GM21529 (cell line): ENCODE measurements around the gene AKAP3.

ENCODE experiments used
- ATAC-seq: cut with Tn5 transposase; IDR thresholded peaks from one replicate; pipeline ENCODE4 v1.9.1; 2021; ENCODE audit not compliant: unreplicated experiment

Gene AKAP3

DNA sequence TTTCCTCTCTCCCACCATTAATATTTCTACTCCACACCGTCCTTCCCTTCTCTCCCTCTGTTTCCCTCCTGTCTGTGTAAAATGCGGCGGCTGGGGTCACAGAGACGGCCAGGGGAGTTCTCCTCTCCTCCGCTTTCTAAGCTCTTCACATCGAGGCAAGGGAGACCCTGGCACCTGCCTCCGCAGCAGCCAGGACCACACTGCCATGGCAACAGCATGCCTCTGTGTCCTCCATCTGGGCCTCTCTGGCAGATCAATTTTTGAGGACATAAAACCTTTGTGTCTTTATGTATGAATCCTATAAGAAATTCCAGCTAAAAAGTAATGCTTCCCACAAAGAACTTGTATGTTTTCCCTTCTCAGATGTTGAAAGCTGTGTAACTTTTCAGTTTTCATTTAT is 45.4 kb downstream of the AKAP3 start:
- no peak for ATAC-seq

DNA sequence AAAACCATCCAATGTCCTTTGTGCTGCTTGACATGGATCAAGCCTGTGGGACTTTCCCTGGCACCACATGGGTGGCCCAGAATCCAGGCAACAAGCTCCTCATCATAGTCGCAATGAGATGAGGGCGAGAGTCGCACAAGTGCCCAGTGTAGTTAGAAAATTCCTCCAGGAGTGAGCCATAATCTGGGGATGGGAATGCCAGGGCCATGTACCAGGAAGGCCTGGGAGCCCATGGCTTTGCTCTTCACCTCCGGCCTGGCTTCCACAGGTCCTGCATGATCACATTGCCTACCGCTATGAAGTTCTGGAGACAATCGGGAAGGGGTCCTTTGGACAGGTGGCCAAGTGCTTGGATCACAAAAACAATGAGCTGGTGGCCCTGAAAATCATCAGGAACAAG is 53.0 kb downstream of the AKAP3 start:
- no peak for ATAC-seq

DNA sequence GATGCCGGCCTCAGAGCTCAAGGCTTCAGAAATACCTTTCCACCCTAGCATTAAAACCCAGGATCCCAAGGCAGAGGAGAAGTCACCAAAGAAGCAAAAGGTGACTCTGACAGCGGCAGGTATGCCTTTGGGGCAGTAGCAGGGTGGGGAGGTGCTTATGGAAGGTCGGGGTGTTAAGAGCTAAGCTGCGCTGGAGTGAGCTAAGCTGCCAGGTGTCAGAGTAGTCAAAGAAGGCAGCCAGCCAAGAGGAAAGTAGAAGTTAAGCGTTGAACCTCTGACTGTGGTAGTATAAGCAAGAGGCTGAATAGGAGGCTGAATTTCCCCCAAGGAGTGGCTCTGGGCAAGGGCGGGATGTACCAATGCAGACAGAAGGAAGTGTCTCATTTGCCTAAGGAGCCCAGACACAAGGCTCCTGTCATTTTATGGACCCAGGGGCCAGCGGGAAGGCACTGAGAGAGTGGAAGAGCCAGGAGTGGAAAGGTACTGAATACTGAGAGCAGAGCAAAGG is 57.6 kb downstream of the AKAP3 start:
- no peak for ATAC-seq

DNA sequence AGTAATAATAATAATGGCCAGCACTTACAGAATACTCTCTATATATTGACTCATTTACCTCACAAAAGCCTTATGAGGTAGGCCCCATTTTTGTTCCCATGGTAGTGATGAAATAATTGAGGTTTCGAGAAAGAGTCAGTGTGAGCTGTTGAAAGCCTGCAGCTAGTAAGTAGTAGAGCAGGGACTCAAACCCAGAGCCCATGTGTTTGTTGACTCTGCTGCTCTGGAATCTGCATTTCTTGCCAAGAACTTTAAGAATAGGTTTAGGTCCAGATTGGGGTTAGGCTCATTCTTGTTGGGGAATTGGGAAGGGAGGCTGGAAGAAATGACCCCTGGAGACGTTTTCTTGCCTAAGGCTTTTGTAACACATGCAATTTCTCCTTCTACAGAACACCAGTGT is 58.9 kb downstream of the AKAP3 start:
- ATAC-seq: no peak

DNA sequence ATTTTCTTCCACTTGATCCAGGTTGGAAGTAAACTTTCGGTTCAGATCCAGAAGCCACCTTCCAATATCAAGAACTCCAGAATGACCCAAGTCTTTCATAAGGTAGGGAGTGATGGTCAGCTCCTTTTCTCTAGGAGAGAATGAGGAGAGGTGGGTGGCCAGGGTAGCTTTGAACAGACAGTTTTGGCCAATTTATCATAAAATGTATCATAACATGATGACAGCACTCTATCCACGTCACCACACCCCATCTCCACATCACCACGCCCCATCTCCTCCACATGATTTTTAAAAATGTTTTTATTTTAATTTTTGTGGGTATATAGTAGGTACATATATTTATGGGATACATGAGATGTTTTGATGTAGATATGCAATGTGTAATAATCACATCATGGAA is 59.9 kb downstream of the AKAP3 start:
- ATAC-seq: no peak

DNA sequence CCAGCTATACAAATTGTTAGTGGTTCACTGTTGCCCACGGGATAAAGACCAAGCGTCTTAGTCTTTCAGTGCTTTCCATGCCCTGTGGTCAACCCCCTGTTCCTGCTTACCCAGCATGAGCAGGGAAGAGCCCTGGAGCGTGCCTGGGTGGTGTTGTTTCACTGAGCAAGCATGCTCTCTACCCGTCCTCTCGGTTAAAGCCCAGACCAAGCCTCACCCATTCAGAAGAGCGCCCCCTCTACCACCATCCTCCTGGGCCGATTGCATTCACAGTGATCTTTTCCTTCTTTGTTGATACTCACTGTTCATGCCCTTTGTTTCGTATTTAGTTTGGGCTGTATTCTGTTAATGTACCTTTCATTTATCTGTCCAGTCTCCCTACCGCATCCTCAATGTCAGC is 61.7 kb downstream of the AKAP3 start:
- no peak for ATAC-seq

DNA sequence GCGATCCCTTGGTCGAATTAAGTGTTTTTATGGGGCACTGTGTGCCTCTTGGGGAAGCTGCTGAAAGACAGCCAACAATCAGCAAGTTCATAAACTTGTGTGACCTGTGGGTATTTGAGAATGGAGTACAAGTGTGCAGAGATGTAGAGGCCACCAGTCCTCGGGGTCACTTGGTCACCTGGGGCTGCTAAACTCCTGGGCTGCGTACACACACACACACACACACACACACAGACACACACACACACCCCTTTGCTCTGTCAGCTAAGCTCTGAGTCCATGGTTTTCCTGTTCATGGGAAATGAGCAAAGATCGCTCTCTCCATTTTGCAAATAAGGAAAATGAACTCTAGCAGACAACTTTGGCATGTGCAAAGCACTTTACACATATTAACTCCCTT is 62.4 kb downstream of the AKAP3 start:
- ATAC-seq: no peak

DNA sequence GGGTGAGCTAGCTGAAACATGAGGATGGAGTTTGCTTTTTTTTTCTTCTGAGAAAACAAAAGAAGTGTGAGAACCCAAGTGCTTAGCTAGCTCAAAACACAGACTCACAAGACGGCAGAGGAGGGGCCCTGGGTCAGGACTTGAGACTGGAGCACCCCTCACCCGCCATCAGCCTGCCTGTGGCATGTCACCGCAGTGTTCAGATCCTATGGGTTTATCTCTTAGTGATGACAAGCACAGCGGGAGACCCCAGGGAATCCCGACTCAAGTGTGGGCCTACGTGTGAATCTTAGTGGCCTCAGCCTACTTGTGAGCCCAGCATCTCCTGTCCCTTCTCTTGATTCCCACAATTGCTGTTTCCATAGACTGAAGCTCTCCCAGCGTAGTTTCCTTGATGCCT is 64.0 kb downstream of the AKAP3 start:
- no peak for ATAC-seq

DNA sequence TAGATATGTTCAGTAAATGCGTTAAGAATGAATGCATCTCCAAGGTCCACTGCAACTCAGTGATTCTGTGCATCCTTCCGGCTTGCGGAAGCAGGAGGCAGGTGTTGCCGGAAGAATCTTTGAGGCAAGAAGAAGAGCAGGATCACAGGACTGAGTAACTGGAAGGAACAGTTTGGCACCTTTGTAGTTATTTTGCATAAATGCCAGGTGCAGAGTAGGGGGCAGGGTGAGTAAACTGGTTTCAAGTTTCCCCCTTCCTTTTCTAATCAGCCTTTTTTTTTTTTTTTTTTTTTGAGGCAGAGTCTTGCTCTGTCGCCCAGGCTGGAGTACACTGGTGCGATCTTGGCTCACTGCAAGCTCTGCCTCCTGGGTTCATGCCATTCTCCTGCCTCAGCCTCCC is 64.6 kb downstream of the AKAP3 start:
- ATAC-seq: no peak

DNA sequence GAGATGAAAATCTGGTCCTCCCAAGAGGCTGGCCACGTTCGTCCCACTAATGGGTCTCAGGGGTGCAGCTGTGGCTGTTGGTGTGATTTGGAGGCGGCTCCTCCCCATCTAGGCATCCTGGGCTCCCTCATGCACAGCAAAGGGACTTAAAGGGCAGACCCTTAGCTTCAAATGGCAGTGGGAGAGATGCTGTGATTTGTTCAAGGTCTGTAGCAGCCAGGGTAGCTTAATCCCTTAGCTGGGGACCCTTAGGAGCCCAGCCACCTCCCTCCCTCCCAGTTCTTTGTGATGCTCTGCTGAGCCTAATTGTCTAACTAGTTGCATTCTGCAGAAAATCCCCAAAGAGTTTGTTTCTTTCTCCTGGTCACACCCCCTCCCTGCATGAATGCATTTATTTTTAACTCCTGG is 68.6 kb downstream of the AKAP3 start:
- no peak for ATAC-seq

DNA sequence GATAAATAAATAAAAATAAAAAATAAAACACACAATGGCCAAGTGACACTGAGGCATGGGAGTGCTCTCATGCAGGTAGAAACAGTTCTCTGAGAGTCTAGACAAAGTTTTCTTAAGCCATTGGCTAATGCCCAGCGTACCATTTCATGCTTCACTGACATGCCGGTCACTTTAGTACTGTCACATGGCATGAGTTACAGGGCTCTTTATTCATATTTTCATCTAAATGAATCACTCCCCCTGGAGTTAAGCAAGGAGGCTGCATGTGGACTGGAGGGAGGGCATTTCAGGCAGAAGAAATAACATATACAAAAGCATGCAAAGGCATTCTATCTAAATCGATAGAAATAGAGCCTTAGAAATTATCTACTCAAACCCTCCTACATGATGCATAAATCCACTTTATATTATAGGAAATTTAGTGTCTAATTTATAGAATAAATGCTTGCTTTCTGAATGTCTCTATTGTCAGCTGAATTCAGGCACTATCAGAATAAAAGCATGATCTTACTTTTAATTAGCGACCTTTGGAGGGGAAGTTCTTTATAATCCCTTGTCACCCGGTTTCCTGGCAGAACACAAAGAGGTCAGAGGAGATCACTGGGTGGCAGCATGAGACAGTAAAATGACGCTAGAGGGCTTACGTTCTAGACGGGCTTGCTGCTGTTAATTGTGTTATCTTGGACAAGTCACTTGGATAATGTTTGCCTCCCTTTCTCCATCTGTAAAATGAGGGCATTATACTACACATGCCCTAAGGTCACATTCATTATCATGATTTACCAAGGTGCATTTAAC is 69.3 kb downstream of the AKAP3 start:
- no peak for ATAC-seq

DNA sequence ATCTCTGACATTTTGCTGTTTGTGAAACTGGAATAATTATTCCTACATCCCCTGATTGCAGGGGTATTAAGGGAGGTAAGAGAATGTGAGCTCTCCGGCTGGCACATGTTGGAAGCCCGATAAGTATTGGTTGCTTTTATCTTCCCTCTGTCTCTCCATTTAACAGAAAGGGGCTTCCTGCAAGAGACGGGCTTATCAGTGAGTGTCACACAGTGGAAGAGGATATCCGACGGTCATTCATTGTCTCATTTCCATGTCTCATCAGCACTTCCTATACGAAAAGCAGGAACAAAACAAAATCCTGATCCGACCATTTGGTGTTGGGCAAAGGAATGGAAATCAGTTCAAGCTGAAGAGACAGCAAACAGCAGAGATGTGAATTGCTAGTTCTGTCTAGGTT is 76.2 kb downstream of the AKAP3 start:
- no peak for ATAC-seq

DNA sequence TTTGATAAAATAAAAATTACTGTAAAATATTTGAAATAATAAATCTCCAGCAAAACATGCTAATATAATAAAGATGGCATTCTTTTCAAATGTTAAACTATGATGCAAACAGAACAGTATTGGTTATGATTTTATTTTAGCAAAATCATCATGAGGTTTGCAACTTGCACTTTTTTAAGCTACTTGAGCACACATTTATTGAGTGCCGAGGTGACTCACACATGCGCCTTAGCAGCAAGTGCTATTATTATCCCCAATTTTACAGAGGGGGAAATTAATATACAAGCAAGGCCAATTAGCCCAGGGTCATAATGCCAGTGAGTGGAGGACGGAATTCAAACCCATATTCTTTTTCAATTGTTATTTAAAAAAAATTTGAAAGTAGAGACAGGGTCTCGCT is 79.6 kb downstream of the AKAP3 start:
- ATAC-seq: no peak

DNA sequence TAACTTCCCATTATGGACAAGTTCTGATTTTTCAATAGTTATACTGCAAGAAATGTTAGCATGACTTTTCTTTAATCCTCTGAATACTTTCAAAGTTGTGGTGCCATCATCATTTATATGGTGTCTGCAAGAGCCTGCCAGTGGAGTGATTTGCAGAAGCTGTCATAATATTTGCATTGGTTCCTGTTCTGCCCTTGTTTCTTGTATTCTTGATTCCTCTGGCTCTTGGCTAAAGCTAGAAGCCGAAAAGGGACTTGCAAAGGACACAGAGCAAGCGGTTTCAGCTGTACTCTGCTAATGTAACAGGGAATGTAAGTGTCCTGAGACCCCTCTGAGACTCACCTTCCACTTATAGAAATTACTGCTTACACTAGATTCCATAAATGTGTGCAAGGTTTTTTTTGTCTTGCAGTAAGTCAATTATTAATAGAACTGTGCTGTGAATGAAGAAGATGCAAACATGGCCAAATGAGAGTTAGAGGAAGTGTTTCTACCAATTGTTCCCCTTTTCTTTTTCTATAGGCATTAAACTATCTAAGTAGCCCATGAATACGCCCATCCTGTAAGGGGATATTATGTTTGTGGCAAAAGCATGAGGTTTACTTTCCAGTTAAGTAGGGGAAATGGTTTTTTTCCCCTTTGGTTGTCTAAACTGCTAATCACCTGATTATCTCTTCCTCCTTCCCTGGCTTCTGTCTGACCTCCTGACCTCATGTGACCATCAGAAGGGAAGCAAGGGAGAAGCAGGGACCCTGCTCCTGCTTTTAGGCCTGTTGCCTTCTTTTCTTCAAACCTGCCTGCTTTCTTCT is 81.6 kb downstream of the AKAP3 start:
- ATAC-seq: peak; percentile 56

DNA sequence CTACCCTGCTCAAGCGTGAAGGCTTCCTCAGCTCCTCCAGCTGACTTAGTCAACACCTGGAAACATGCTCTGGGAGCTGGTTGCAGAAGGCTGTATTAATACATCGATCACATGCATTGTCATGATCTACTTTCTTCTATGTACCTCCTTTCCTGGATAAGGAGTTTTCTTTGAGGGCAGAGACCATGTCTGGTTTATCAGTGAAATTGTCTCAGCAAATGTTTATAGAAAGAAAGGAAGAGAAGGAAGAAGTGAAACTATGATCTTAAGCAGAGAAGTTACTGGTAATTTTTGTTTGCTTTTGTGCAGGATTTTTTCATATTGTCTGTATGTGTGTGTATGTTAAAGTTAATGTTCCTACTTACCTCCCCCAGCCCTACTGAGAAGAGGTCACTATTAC is 82.4 kb downstream of the AKAP3 start:
- ATAC-seq: no peak
